Measurements from ENCODE around the gene TMEM176A. TPM values are rescaled to one million over a fixed set of nuclear protein-coding genes. Genes with fewer than 3 reads are reported as not detected.

Gene TMEM176A
- total RNA-seq, 1 donor from 2014 or later: not detected

GRCh38 chr7:150849204-150849775 lies 48.7 kb downstream of the TMEM176A start:
- no peak for DNase-seq

GRCh38 chr7:150850273-150850672 lies 49.7 kb downstream of the TMEM176A start:
- DNase-seq: no peak

- no peak for DNase-seq
Observed at GRCh38 chr7:150851492-150852370, 51.2 kb downstream of the TMEM176A start.

GRCh38 chr7:150852371-150852905 lies 51.9 kb downstream of the TMEM176A start, which contains the start of gene AOC1:
AOC1 (plus strand) TSS chr7:150852517; CDS start chr7:150856471, 3,954 bp downstream.
- no peak for DNase-seq

GRCh38 chr7:150854066-150855000 lies 53.8 kb downstream of the TMEM176A start:
- DNase-seq: no peak

Other genes with a start within 250 kb of the TMEM176A start
- gene GIMAP4, start 233.4 kb upstream of the TMEM176A start, total RNA-seq: 388 and 408 TPM in 2 replicates
- gene GIMAP6, start 168.4 kb upstream of the TMEM176A start, total RNA-seq: 262 and 355 TPM in 2 replicates
- 75.9 and 87.0 TPM in 2 replicates for gene GIMAP2, start 115.1 kb upstream of the TMEM176A start, total RNA-seq
- 28.2 and 31.1 TPM in 2 replicates for gene GIMAP1, start 84.2 kb upstream of the TMEM176A start, total RNA-seq
- gene GIMAP5, start 63.4 kb upstream of the TMEM176A start, total RNA-seq: 203 and 350 TPM in 2 replicates
- gene TMEM176B, start 405 bp upstream of the TMEM176A start, total RNA-seq: not detected in 2 replicates
- gene AOC1, start 51.7 kb downstream of the TMEM176A start, total RNA-seq: not detected in 2 replicates
- gene KCNH2, start 177.6 kb downstream of the TMEM176A start, total RNA-seq: under 0.01 TPM in 1 of 2 replicates, not detected in the other
- gene NOS3, start 190.2 kb downstream of the TMEM176A start, total RNA-seq: 33.4 and 103 TPM in 2 replicates
- gene ATG9B, start 223.7 kb downstream of the TMEM176A start, total RNA-seq: 0.28 TPM in 1 of 2 replicates, not detected in the other
- gene ABCB8, start 227.7 kb downstream of the TMEM176A start, total RNA-seq: 20.4 and 38.2 TPM in 2 replicates
- 0.42 TPM in 1 of 2 replicates, not detected in the other for gene ASIC3, start 247.8 kb downstream of the TMEM176A start, total RNA-seq

Measured in dermis blood vessel endothelial cell (primary cell).